Measurements from ENCODE around the gene NUDCD3.

GRCh38 chr7:44384586-44385433 is 105.6 kb downstream of the NUDCD3 start:
- TF ChIP-seq CTCF (IDR thresholded peaks at IDR 0.05; ENCODE audit: low read depth, low read length, poor library complexity, severe bottlenecking): no peak
- TF ChIP-seq EZH2phosphoT487 (IDR thresholded peaks at IDR 0.05; ENCODE audit: borderline replicate concordance, low read length): no peak
